SU-DHL-6 (cell line): ENCODE results near the gene LIFR.

Experiments used
- H2AFZ ChIP-seq: fragments of 200-600 bp; sonication (generic); 2 replicates; pipeline ENCODE4 v1.6.1; 2014; ENCODE audit warnings: low read depth, mild to moderate bottlenecking, moderate library complexity, mixed read lengths, antibody characterized with exemption, low read length; ENCODE audit not compliant: severe bottlenecking
- H3F3A ChIP-seq: fragments of 200-600 bp; shearing (Covaris generic); 2 replicates; pipeline ENCODE4 v1.6.0; 2016; ENCODE audit warnings: antibody characterized with exemption, mild to moderate bottlenecking; ENCODE audit not compliant: insufficient read depth
- H3K27ac ChIP-seq: fragments of 200-600 bp; sonication (generic); 2 replicates; pipeline ENCODE4 v1.5.1; 2016; ENCODE audit warnings: low read depth, mild to moderate bottlenecking, low read length, moderate library complexity, mixed read lengths
- H3K27me3 ChIP-seq: fragments of 200-600 bp; sonication (generic), shearing (Covaris generic); 2 replicates; pipeline ENCODE4 v1.6.0; 2014; ENCODE audit warnings: mild to moderate bottlenecking, low read length
- H3K36me3 ChIP-seq: fragments of 200-600 bp; sonication (generic); 2 replicates; pipeline ENCODE4 v1.6.1; 2014; ENCODE audit warnings: mild to moderate bottlenecking, low read length, mixed read lengths
- H3K4me2 ChIP-seq: fragments of 300-600, 200-600 bp; shearing (Covaris generic), sonication (generic); 2 replicates; pipeline ENCODE4 v1.6.0; 2014; ENCODE audit warnings: low read length, low read depth, mild to moderate bottlenecking; ENCODE audit not compliant: poor library complexity, severe bottlenecking
- H3K4me3 ChIP-seq: fragments of 200-600 bp; sonication (generic); 2 replicates; pipeline ENCODE4 v1.5.1; 2014; ENCODE audit warnings: antibody characterized with exemption, low read length, mild to moderate bottlenecking, mixed read lengths; ENCODE audit not compliant: insufficient read depth, poor library complexity, severe bottlenecking
- H3K79me2 ChIP-seq: fragments of 200-600 bp; sonication (generic); 2 replicates; pipeline ENCODE4 v1.6.1; 2014; ENCODE audit warnings: mild to moderate bottlenecking, low read length, moderate library complexity; ENCODE audit not compliant: insufficient read depth
- H3K9ac ChIP-seq: fragments of 200-600 bp; sonication (generic); 2 replicates; pipeline ENCODE4 v1.7.0; 2014; ENCODE audit warnings: mild to moderate bottlenecking, low read length
- H3K9me2 ChIP-seq: fragments of 200-600 bp; sonication (generic); replicated peaks from 2 replicates; pipeline ENCODE4 v1.6.1; 2014; ENCODE audit warnings: low read length; ENCODE audit not compliant: insufficient read depth
- H3K9me3 ChIP-seq: fragments of 200-600 bp; sonication (generic); 2 replicates; pipeline ENCODE4 v1.6.1; 2014; ENCODE audit warnings: low read length, mixed read lengths; ENCODE audit not compliant: insufficient read depth
- H4K20me1 ChIP-seq: fragments of 200-600 bp; sonication (generic); 2 replicates; pipeline ENCODE4 v1.6.1; 2014; ENCODE audit warnings: low read depth, mild to moderate bottlenecking, antibody characterized with exemption, low read length, moderate library complexity, mixed read lengths
- CTCF ChIP-seq: fragments of 200-600 bp; sonication (generic); IDR thresholded peaks from one replicate; pipeline ENCODE4 v1.5.1; 2017; ENCODE audit warnings: antibody characterized with exemption, mild to moderate bottlenecking, low read length, moderate library complexity; ENCODE audit not compliant: insufficient read depth, poor library complexity, severe bottlenecking
- EZH2phosphoT487 ChIP-seq: fragments of 200-600 bp; sonication (generic), shearing (Covaris generic); conservative IDR thresholded peaks from 2 replicates; pipeline ENCODE4 v1.6.1; 2018; ENCODE audit warnings: mild to moderate bottlenecking, antibody characterized with exemption, low read length, moderate library complexity, mixed read lengths

LIFR gene

GRCh38 chr5:38602641-38603040 is 46.2 kb upstream of the LIFR start:
- no peak overlapping the region for H2AFZ ChIP-seq
- no peak overlapping the region for H3K9ac ChIP-seq
- TF ChIP-seq EZH2phosphoT487 (no peak), CTCF (no peak)
- no peaks in the 10 kb centered on the region for H3K79me2 ChIP-seq
- no peaks in the 10 kb centered on the region for H4K20me1 ChIP-seq
- H3K4me2 ChIP-seq = no peak overlapping the region
- H3K9me2 ChIP-seq = no peaks in the 10 kb centered on the region
- H3F3A ChIP-seq = no peaks in the 10 kb centered on the region
- H3K36me3 ChIP-seq = no peaks in the 10 kb centered on the region
- H3K27ac ChIP-seq = no peak overlapping the region
- no peaks in the 10 kb centered on the region for H3K27me3 ChIP-seq
- H3K4me3 ChIP-seq = no peak overlapping the region
- H3K9me3 ChIP-seq = no peaks in the 10 kb centered on the region

- no peak overlapping the region for H3K4me3 ChIP-seq
- no peak overlapping the region for H3K9ac ChIP-seq
- no peak overlapping the region for H3K4me2 ChIP-seq
- no peaks in the 10 kb centered on the region for H3K9me2 ChIP-seq
- no peak for TF ChIP-seq EZH2phosphoT487
- no peak for TF ChIP-seq CTCF
- H2AFZ ChIP-seq = no peak overlapping the region
- H3K27me3 ChIP-seq = no peaks in the 10 kb centered on the region
- no peaks in the 10 kb centered on the region for H4K20me1 ChIP-seq
- no peaks in the 10 kb centered on the region for H3K79me2 ChIP-seq
- H3F3A ChIP-seq = no peaks in the 10 kb centered on the region
- no peaks in the 10 kb centered on the region for H3K9me3 ChIP-seq
- no peak overlapping the region for H3K27ac ChIP-seq
- H3K36me3 ChIP-seq = no peaks in the 10 kb centered on the region
These were observed 45.4 kb upstream of the LIFR start for GRCh38 chr5:38601863-38602298.

GRCh38 chr5:38601133-38601862 is 44.9 kb upstream of the LIFR start:
- Histone ChIP-seq H2AFZ (no peak overlapping the region), H3K9me3 (no peaks in the 10 kb centered on the region), H3K9me2 (no peaks in the 10 kb centered on the region), H4K20me1 (no peaks in the 10 kb centered on the region), H3K36me3 (no peaks in the 10 kb centered on the region), H3K4me2 (no peak overlapping the region), H3F3A (no peaks in the 10 kb centered on the region), H3K79me2 (no peaks in the 10 kb centered on the region), H3K27me3 (no peaks in the 10 kb centered on the region), H3K4me3 (no peak overlapping the region), H3K27ac (no peak overlapping the region), H3K9ac (no peak overlapping the region)
- TF ChIP-seq EZH2phosphoT487 (no peak), CTCF (no peak)
